ENCODE measurements around the gene PIGN.

Gene PIGN

DNA sequence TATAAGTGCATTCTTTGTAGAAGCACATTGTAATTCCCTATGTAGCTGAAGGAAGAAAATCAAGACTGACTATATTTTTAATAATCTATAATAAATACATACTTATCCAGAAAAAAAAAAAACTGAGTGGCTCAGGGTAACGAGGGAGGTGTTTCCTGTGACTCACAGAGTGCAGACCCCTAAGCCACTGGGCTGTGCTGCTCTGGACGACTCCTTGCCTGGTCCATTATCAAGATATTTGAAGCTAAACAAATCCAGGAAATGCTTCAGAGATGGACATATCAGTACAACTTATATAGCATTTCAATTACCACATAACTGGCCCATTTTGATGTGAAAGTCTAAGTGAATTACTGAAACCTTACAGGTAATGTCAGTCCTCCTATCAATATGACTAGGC lies 80.6 kb downstream of the PIGN start:
- no peak for DNase-seq

DNA sequence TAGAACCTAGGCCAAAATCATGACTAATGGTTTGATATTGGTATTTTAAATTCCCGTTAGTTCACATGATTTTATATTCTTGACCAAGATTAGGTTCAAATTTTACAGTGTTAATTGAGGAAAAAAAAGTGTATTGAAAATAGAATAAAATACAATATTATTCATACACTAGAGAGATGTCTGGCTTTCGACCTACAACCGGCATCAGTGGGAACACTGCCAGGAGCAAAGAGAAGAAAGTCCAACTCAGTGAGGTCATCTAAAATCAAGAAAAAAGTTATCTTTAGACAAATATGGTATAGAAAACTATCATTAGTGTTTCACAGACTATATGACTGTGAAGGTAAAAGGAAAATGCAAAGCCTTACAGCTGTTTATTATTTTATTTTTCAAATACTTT lies 81.5 kb downstream of the PIGN start:
- DNase-seq: no peak

GRCh38 chr18:62102221-62102620 lies 84.6 kb downstream of the PIGN start:
- DNase-seq: no peak

DNA sequence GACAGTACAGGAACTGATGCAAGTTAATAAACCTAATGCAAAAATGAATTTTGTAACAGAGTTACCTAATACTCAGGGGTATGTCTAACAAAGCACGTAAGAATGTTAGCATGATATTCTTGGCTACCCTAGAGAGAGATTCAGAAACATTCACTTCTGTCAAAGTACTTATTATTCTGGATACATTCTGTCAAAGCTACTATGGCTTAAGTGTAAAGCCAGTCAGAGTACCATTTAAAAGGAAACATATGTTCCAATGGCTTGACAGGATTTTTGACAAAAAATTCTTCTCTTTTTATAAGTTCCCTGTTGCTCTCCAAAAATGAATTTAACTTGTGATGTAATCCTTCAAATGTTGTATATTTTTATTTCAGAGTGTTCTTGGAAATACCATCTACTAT lies 85.5 kb downstream of the PIGN start:
- DNase-seq: no peak

GRCh38 chr18:62098960-62099359 lies 87.9 kb downstream of the PIGN start:
- no peak for DNase-seq

DNA sequence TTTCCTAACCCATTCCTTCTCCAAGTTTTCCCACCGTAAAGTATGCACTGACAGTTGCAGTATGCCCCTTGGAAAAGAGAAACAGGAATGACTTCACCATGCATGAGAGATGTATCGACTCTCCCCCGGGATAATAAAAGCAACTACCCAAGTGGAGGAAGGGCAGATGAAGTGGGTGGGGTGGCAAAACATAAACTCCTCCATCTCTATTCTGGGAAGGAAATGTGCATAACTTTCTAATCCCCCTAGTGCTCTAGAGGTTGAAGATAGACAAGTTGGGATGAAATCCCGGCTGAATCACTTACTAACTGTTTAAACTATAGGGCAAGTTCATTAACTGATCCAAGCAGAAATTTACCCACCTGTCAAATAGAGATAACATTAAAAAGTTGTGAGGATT lies 89.2 kb downstream of the PIGN start:
- DNase-seq: no peak

DNA sequence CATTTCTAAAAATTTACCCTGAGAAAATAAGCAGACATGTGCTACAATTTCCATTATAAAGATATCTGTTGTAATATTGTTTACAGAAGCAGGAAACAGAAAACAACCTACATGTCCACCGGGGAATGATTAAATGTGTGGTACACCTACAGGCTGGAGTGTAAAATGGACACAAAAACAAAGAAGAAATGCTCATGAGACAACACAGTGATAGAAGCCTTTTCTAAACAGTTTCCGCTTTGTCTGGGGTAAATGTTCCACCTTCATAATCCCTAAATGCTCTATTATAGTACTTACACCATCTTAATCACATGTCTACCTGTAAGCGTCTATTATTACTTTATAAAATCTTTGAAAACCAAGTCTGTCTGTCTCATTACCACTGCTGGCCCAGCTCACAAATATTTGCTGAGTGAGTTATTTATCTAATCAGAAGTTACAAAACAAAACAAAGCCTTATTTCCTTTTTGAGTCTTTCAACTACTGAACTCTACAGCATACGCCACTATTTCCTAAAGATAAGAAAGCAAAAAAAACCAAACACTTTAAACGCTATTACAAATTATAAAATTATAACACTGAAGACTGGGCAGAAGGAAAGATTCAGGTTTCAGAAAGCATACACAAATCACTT lies 95.3 kb downstream of the PIGN start:
- no peak for DNase-seq

DNA sequence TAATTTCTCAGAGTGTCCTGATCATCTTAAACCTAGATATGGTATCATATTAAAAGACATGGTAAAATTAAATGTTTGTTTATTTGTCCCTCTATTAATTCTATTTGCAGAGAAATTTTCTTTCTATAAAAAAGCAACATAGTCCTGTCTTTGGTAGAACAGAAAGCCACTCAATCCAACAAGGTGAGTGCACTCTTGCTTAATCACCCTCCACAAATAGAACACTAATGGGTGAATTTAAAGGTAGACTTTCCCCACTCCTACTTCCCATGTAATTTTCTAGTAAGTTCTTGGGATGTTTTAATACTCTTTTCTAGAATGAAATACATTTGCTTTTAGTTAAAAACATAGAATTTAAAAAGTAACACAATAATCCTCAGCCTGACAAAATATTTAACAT lies 97.7 kb downstream of the PIGN start:
- DNase-seq: no peak

- no peak for DNase-seq
Observed at GRCh38 chr18:62088156-62088555, 98.7 kb downstream of the PIGN start.

GRCh38 chr18:62085756-62086155 lies 101.1 kb downstream of the PIGN start:
- DNase-seq: no peak

GRCh38 chr18:62081761-62082294 lies 105.0 kb downstream of the PIGN start:
- no peak for DNase-seq

- no peak for DNase-seq
Observed at GRCh38 chr18:62081248-62081647, 105.6 kb downstream of the PIGN start.

GRCh38 chr18:62080172-62080900 lies 106.5 kb downstream of the PIGN start:
- DNase-seq: no peak

DNA sequence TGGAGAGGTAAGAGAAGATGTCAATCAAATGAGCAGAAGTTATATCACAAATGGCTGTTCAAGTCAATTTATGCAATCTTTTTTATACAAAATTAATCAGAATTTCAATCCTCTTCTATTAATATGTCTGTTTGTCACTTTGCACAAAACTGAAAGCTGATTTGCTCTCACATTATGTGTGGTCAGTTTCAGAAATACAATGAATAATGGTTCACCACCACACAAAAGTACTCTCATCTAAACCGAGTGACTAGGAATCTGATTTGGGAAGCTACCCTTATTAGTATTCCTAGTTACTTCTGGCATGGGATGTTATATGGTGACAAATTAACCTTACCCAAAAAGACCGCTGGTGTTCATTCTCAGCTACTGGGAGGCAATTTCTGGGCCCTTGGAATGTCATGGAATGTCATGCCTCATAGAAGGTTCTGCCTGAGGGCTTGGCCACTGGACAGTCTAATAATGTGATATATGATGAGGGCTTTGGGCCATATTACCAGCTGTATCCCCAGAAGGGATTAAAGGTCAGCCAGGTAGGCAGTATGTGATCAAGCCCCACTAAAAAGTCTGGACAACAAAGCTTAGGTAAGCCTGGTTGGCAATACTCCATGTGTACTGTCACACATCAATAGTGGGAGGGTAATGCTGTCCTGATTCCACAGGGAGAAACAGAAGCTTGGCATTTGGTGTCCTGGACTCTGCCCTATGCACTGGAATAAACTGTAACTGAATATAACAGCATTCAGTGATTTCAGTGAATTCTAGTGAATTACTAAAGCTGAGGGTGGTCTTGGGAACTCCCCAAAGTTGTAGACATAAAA lies 113.2 kb downstream of the PIGN start:
- DNase-seq: no peak

- DNase-seq: no peak
Observed at GRCh38 chr18:62072370-62072769, 114.5 kb downstream of the PIGN start.

GRCh38 chr18:62071071-62071470 lies 115.8 kb downstream of the PIGN start:
- DNase-seq: no peak

DNA sequence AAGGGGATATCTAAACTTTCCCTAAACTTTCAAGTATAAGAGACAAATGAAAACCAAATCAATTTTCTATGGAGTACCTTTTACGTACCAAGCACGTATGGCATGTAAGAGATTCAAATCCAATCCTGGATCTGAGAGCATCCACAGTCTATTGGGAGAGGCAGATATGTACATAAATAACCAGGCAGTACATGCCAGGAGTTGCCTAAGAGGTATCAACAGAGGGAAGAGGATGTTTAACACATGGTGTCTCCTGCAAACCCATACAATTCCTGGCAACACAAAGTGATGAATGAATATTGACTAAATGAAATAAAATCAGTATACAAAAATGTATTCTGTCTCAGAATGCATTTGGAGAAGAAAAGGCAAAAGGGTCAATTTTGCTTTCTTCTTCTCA lies 116.6 kb downstream of the PIGN start:
- DNase-seq: no peak

DNA sequence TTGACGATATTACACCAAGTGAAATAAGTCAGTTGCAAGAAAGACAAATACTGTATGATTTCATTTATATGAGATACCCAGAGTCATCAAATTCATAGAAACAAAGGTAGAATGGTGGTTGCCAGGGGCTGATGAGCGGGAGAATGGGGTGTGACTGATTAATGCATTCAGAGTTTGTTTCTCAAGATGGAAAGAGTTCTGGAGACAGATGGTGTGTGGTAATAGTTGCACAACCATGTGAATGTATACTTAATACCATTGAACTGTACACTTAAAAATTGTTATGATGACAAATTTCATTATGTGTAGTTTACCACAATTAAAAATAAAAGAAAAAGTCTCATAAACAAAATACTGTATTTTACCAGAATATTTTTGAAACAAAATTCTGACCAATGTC lies 117.3 kb downstream of the PIGN start:
- DNase-seq: no peak

- DNase-seq: no peak
Observed at GRCh38 chr18:62066102-62066818, 120.6 kb downstream of the PIGN start.

GRCh38 chr18:62064361-62064760 lies 122.5 kb downstream of the PIGN start:
- no peak for DNase-seq

DNA sequence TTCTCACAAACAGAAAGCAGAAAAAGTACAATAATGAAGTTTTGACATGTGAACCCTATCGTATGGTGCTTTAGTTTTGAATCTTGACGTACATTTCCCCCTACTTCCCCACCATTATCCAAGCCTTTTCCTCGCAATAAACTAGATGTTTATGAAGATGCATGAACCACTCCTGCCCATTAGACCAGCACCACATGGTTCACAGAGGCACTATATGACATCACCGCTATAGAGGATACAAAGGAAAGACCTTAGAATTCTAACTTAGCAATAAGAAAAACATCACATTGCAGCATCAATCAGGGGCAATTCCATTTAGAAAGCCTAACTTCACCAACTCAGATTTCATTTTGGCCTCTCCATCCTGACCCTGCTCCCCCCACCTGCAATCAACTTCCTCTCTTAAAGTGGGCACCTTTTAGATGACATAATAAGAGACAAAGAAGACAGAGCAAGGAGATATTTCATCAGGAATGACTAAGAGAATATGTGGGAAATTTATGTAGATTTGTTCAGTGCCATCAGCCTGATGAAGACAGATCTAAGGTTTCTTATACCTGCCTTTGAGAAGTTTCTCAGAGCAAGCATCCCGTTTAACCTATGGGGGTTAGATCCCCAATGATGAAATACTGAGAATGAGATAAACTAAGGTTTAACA lies 124.9 kb downstream of the PIGN start:
- DNase-seq: no peak

DNA sequence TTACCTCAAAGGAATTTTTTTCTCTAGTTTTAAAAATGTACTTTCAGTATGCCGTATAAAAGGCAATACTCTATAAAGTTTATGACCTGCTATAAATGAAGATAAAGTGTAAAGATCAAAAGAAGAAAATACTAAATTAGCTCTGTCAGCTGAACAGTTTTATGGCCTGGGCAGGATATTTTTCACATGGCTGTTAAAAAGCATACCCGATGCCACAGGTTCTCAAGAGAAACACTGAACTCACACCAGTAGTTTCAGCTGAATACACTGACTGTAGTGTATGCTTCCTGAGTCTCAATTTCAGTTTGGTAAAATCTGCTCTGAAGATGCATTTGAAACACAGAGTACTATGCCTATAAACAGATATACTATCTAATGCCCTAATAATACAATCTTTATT lies 126.0 kb downstream of the PIGN start:
- no peak for DNase-seq

All from T-helper 9 cell (primary cell).